Bronchial epithelial cell (primary cell): ENCODE data around the gene GALNS. TPM values are rescaled to one million over a fixed set of nuclear protein-coding genes. Genes with fewer than 3 reads are reported as not detected.

Experiments used
- DNase-seq: peaks from one replicate; pipeline ENCODE4 v3.0.0-alpha.2; 2010; ENCODE audit warnings: low read depth
- FAIRE-seq: peaks from 2 replicates; lab custom pipeline; 2011; peaks lifted over from hg19 to GRCh38; lab: Jason Lieb, UNC
- H3K27me3 ChIP-seq: 2 replicates; pipeline ENCODE4 v1.5.1; 2011; ENCODE audit warnings: low read length; ENCODE audit not compliant: control insufficient read depth, insufficient read depth
- H3K36me3 ChIP-seq: 2 replicates; pipeline ENCODE4 v1.5.1; 2011; ENCODE audit warnings: low read length; ENCODE audit not compliant: control insufficient read depth, insufficient read depth
- H3K4me3 ChIP-seq: 2 replicates; pipeline ENCODE4 v1.5.1; 2011; ENCODE audit warnings: mild to moderate bottlenecking, low read depth, low read length, control low read depth
- CTCF ChIP-seq: IDR thresholded peaks from 2 replicates; pipeline ENCODE4 v1.5.1; 2011; ENCODE audit warnings: mild to moderate bottlenecking, moderate library complexity, low read length, control low read depth, inconsistent platforms; ENCODE audit not compliant: insufficient read depth, severe bottlenecking
- total RNA-seq: library from RNA; depleted of rRNA; stranded (reverse); fragments of >200 nt; gene quantifications from 2 replicates; pipeline ENCODE4 v1.2.1, GENCODE V29; 2014

GALNS gene
- total RNA-seq, 1 donor from 2014 or later = 16.3 TPM

GRCh38 chr16:88902744-88903143 lies 46.0 kb upstream of the GALNS start:
- TF ChIP-seq CTCF = no peak
- DNase-seq (no peak), FAIRE-seq (no peak)
- Histone ChIP-seq H3K36me3 (no peaks in the 10 kb centered on the region), H3K27me3 (no peaks in the 10 kb centered on the region), H3K4me3 (no peak overlapping the region)

GRCh38 chr16:88901718-88902337 lies 45.1 kb upstream of the GALNS start:
- Histone ChIP-seq H3K4me3 (no peak overlapping the region), H3K36me3 (no peaks in the 10 kb centered on the region), H3K27me3 (no peaks in the 10 kb centered on the region)
- FAIRE-seq = no peak
- no peak for TF ChIP-seq CTCF
- no peak for DNase-seq

- Histone ChIP-seq H3K27me3 (no peaks in the 10 kb centered on the region), H3K36me3 (no peaks in the 10 kb centered on the region), H3K4me3 (no peak overlapping the region)
- TF ChIP-seq CTCF = no peak
- DNase-seq (no peak), FAIRE-seq (no peak)
These were observed 43.9 kb upstream of the GALNS start for GRCh38 chr16:88900662-88901052.

- no peaks in the 10 kb centered on the region for H3K36me3 ChIP-seq
- no peak for TF ChIP-seq CTCF
- no peaks in the 10 kb centered on the region for H3K27me3 ChIP-seq
- H3K4me3 ChIP-seq = no peak overlapping the region
- no peak for DNase-seq
- no peak for FAIRE-seq
These were observed 43.3 kb upstream of the GALNS start for GRCh38 chr16:88899901-88900661.

- TF ChIP-seq CTCF = no peak
- no peak for DNase-seq
- no peak for FAIRE-seq
- Histone ChIP-seq H3K36me3 (no peaks in the 10 kb centered on the region), H3K4me3 (no peak overlapping the region), H3K27me3 (no peaks in the 10 kb centered on the region)
These were observed 41.1 kb upstream of the GALNS start for GRCh38 chr16:88897696-88898425.
